Raji (cell line): ENCODE measurements around the gene AGFG1.
"Not testable (repeated sequence)": the region's sequence is repeated elsewhere in the genome, so short reads cannot be mapped to it uniquely, and the experiment has no call there.

ENCODE experiments used
- POLR2A ChIP-seq: IDR thresholded peaks from 2 replicates; pipeline ENCODE4 v1.6.1; 2011; ENCODE audit warnings: low read depth, low read length, control low read depth; ENCODE audit not compliant: insufficient read depth

AGFG1 gene

GRCh38 chr2:227597036-227597435 is 125.1 kb downstream of the AGFG1 start:
- no peak for TF ChIP-seq POLR2A

GRCh38 chr2:227597998-227598397 is 126.0 kb downstream of the AGFG1 start:
- no peak for TF ChIP-seq POLR2A

- not testable (repeated sequence) for TF ChIP-seq POLR2A
Observed at GRCh38 chr2:227598835-227599503, 127.0 kb downstream of the AGFG1 start, which contains the start of gene SCYGR2. Gene SCYGR2, plus strand, starts transcription at chr2:227598893. Its CDS starts 0 bp downstream, at chr2:227598893.

- no peak for TF ChIP-seq POLR2A
Observed at GRCh38 chr2:227602358-227602757, 130.4 kb downstream of the AGFG1 start.

GRCh38 chr2:227606476-227606875 is 134.5 kb downstream of the AGFG1 start:
- TF ChIP-seq POLR2A = no peak

GRCh38 chr2:227607941-227608340 is 136.0 kb downstream of the AGFG1 start:
- TF ChIP-seq POLR2A = no peak

GRCh38 chr2:227608561-227609338 is 136.8 kb downstream of the AGFG1 start:
- TF ChIP-seq POLR2A = no peak

- no peak for TF ChIP-seq POLR2A
Observed at GRCh38 chr2:227610123-227610522, 138.2 kb downstream of the AGFG1 start.
